Left renal pelvis (tissue), 4 donors: Measurements from ENCODE around the gene ASIC1. TPM values are rescaled to one million over a fixed set of nuclear protein-coding genes. Genes with fewer than 3 reads are reported as not detected.

Experiments
- DNase-seq, 4 donors: peaks; one replicate each; pipeline ENCODE4 v3.0.0-alpha.2; 2013; ENCODE audit warnings: low read depth in 4 of 4, low spot score in 3 of 4
- polyA plus RNA-seq, 4 donors: library from polyadenylated mRNA; unstranded; fragments of 120-200 nt; gene quantifications; one replicate each; pipeline ENCODE4 v1.2.1, GENCODE V29; 2013; ENCODE audit not compliant: insufficient read length in 4 of 4

The ASIC1 gene
- polyA plus RNA-seq, 4 donors = 4.3 to 21.4 (median 4.9) TPM

DNA sequence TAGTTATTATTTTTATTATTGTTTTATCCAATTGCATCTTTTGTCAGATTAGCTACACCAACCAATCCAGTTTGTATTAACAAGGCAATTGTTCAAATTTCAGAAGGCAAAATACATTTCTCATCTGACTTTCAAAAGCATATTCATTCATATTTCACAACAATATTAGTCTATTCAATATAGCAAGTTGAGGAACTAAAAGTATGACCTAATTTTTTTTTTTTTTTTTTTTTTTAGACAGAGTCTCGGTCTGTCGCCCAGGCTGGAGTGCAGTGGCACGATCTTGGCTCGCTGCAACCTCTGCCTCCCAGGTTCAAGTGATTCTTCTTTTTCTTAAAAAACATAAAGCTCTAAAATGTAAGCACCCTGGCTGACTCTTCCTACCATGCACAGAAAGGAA is 71.9 kb downstream of the ASIC1 start:
- no peak for DNase-seq

DNA sequence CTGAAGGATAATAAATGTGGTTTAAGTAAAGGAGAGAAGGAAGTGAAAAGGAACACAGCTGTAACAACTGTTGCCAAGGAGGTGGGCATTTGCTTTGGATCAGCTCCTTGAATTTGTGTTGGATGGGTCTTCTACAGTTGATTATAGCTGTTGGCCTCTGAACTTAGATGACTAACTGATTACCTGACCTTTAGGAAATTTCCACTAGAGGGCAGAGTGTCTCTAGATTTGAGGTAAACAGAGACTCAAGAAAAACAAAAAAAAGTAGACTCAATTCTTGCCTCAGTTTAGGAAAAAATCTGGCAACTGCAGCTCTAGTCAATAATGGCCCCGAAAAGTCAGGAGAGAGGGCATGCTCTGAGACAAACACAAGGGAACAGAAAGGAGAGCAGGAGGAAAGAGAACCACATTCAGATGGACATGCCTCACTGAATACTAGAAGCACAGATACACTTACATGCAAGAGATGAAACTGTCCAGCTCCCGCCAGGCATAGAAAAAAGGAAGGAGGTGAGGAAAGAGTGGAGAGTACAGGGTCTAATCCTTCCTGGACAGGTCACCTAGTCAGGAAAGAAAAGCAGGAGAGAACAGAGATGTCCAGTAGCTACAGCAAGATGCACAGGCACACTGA is 75.2 kb downstream of the ASIC1 start:
- DNase-seq = no peak

Other genes starting within 250 kb of the ASIC1 start
- gene NCKAP5L, start 229.2 kb upstream of the ASIC1 start, polyA plus RNA-seq = 10 to 100 TPM; 14.1 to 24.3 (median 19.1) TPM
- gene BCDIN3D, start 214.5 kb upstream of the ASIC1 start, polyA plus RNA-seq = 1 to 10 TPM; 5.3 to 9.6 (median 8.3) TPM
- gene FAIM2, start 153.7 kb upstream of the ASIC1 start, polyA plus RNA-seq = 10 to 100 TPM in 1 of 4 donors, 1 to 10 TPM in 3; 3.3 to 35.7 (median 3.9) TPM
- 100 to 1,000 TPM in 3 of 4 donors, under 1 TPM in 1; 0.76 to 242 (median 119) TPM for gene AQP2, start 106.9 kb upstream of the ASIC1 start, polyA plus RNA-seq
- gene AQP5, start 95.7 kb upstream of the ASIC1 start, polyA plus RNA-seq = 1 to 10 TPM; 2.0 to 6.8 (median 3.4) TPM
- gene AQP6, start 84.6 kb upstream of the ASIC1 start, polyA plus RNA-seq = 10 to 100 TPM in 3 of 4 donors, under 1 TPM in 1; 0.94 to 19.2 (median 16.6) TPM
- 10 to 100 TPM; 45.4 to 50.4 (median 49.6) TPM for gene RACGAP1, start 32.1 kb upstream of the ASIC1 start, polyA plus RNA-seq
- 100 to 1,000 TPM; 102 to 183 (median 175) TPM for gene SMARCD1, start 27.7 kb downstream of the ASIC1 start, polyA plus RNA-seq
- 10 to 100 TPM in 3 of 4 donors, 1 to 10 TPM in 1; 1.5 to 72.2 (median 46.0) TPM for gene GPD1, start 46.4 kb downstream of the ASIC1 start, polyA plus RNA-seq
- gene COX14, start 54.6 kb downstream of the ASIC1 start, polyA plus RNA-seq = 10 to 100 TPM; 35.6 to 54.2 (median 52.2) TPM
- 10 to 100 TPM; 66.2 to 82.3 (median 75.8) TPM for gene CERS5, start 109.8 kb downstream of the ASIC1 start, polyA plus RNA-seq
- gene LIMA1, start 225.9 kb downstream of the ASIC1 start, polyA plus RNA-seq = 100 to 1,000 TPM in 2 of 4 donors, 10 to 100 TPM in 2; 85.0 to 124 (median 100) TPM